HG03354 (cell line): ENCODE results near the gene DNAI4.
"Not testable (repeated sequence)": the region's sequence is repeated elsewhere in the genome, so short reads cannot be mapped to it uniquely, and the experiment has no call there.

Source experiments
- ATAC-seq: cut with Tn5 transposase; IDR thresholded peaks from one replicate; pipeline ENCODE4 v1.9.1; 2021; ENCODE audit warnings: mild to moderate bottlenecking; ENCODE audit not compliant: unreplicated experiment, poor library complexity, severe bottlenecking

Gene DNAI4, protein sequence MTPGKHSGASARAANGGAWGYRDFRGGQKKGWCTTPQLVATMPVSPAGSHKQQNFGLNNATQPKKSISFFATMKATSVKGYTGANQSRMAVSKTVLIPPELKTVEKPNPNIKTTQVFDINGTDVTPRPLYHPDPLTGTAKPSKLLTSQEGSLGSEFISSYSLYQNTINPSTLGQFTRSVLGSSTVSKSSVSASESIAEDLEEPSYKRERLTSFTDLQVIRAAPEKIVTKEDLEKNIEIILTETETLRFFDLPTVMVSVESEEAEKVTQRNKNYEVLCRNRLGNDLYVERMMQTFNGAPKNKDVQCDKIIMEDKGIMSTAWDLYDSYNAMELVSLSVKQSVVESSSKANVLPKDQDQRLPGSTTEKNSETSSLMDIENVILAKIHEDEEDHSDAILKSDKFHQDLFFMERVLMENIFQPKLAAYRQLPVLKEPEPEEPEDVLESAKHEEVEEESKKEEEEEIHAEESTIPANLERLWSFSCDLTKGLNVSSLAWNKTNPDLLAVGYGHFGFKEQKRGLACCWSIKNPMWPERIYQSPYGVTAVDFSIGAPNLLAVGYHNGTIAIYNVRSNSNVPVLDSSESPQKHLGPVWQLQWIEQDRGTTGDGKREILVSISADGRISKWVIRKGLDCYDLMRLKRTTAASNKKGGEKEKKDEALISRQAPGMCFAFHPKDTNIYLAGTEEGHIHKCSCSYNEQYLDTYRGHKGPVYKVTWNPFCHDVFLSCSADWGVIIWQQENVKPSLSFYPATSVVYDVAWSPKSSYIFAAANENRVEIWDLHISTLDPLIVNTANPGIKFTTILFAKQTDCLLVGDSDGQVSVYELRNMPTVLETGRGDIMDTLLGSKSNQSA

GRCh38 chr1:66924756-66925557 lies at the start of gene DNAI4, which contains the start of gene MIER1:
Gene DNAI4, minus strand, starts transcription at chr1:66924856. Its CDS starts 25 bp downstream, at chr1:66924831.
Gene MIER1, plus strand, starts transcription at chr1:66924990. Its CDS starts 39 bp downstream, at chr1:66925029.
- ATAC-seq = peak; percentile 95

- no peak for ATAC-seq
These were observed 43.9 kb upstream of the DNAI4 start for GRCh38 chr1:66968574-66968973.

DNA sequence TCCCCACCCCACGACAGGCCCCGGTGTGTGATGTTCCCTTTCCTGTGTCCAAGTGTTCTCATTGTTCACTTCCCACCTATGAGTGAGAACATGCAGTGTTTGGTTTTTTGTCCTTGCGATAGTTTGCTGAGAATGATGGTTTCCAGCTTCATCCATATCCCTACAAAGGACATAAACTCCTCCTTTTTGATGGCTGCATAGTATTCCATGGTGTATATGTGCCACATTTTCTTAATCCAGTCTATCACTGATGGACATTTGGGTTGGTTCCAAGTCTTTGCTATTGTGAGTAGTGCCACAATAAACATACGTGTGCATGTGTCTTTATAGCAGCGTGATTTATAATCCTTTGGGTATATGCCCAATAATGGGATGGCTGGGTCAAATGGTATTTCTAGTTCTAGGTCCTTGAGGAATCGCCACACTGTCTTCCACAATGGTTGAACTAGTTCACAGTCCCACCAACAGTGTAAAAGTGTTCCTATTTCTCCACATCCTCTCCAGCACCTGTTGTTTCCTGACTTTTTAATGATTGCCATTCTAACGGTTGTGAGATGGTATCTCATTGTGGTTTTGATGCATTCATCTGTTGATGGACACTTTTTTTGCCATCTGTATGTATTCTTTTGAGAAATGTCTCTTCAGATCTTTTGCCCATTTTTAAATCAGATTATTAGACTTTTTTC lies 41.7 kb upstream of the DNAI4 start:
- ATAC-seq = not testable (repeated sequence)

- no peak for ATAC-seq
These were observed 33.3 kb upstream of the DNAI4 start for GRCh38 chr1:66957938-66958337.

GRCh38 chr1:66954208-66954607 lies 29.6 kb upstream of the DNAI4 start:
- ATAC-seq = peak; percentile 82

GRCh38 chr1:66951513-66951912 lies 26.9 kb upstream of the DNAI4 start:
- ATAC-seq = no peak

- ATAC-seq = no peak
These were observed 22.6 kb upstream of the DNAI4 start for GRCh38 chr1:66947267-66947666.

GRCh38 chr1:66945316-66945715 lies 20.7 kb upstream of the DNAI4 start:
- ATAC-seq = no peak

DNA sequence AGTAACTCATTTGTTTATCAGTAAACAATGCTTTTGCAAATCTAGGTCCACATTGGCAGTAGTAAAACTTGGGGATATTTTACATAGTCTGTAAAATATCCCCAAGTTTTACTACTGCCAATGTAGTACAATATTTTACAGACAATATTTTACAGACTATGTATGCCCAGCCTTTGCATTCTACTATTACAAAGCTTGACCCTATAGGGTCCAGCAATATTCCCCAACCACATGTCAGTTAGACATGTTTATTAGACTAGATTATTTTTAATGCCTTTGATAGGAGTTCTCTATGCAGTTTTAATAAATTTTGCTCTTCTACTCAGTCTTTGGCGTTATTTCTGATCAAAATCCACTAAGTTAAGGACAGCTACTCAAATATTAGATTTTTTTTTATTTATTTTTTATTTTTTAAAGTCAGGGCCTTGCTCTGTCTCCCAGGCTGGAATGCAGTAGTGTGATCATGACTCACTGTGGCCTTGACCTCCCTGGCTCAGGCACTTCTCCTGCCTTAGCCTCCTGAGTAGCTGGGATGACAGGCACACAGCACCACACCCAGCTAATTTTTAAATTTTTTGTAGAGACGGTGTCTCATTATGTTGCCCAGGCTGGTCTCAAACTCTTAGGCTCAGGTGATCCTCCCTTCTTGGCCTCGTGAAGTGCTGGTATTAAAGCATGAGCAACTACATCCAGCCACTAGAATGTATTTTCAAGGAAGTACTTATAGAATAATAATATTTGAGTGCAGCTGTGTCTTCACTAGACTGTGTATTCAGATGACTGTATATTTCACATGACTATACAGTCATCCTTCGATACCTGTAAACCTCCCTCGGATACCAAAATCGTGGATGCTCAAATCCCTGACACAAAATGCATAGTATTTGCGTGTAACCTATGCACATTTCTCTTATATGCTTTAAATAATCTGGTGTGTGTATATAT lies 19.9 kb upstream of the DNAI4 start:
- no peak for ATAC-seq

DNA sequence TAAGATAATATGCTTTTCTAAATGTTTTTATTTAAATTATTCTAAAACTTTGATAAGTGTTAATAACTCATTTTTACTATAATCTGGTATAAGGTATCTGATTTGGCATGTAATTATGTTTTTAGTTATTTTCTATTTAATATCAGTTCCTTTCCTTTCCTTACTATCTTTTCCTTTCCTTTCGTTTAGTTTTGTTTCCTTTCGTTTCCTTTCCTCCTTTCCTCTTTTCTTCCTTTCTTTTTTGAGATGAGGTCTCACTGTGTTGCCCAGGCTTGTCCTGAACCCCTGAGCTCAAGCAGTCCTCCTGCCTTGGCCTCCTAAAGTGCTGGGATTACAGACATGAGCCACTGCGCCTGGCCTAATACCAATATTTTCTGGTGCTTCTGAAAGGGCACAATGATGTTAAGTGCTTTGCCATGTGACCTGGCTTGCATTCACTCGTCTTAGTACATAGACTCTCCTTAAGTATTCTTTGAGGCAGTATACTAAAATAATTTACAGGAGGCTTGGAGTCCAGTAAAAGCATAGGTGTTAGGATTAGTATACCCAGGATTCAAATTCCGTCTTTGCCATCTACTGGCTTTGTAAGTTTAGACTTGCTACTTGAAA lies 18.8 kb upstream of the DNAI4 start:
- ATAC-seq = no peak

GRCh38 chr1:66940981-66941380 lies 16.3 kb upstream of the DNAI4 start:
- ATAC-seq = no peak

GRCh38 chr1:66938613-66939012 lies 14.0 kb upstream of the DNAI4 start:
- ATAC-seq = no peak

DNA sequence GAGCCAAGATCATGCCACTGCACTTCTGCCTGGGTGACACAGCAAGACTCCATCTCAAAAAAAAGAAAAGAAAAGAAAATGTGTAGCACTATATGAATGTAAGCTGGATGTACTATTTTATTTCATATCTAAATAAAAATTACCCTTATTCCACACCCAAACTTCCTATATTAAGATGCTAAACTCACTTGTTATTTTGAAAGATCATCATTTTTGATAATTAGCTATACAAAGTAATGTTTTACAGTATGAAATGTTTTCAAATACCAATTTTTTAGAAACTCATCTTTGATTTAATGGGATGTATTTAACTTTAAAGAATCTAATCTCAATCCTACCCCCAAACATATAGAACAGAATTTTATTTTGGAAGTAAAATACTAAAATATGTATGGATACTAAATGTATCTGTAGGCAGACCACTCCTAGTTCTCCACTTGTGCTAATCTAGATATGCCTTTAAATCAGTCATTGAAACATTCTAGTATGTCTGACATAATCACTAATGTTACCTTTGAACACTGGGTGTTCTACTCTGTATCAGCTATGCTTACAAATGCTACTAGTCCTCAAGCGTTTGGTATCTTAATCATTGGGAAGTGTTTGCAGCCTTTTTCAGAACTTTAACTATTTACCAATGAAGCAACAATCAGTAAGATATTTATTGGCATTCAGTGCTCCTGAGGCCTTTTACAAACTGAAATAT lies 13.0 kb upstream of the DNAI4 start:
- no peak for ATAC-seq

- no peak for ATAC-seq
These were observed 9.4 kb upstream of the DNAI4 start for GRCh38 chr1:66933887-66934700.

- ATAC-seq = no peak
These were observed 7.6 kb upstream of the DNAI4 start for GRCh38 chr1:66932291-66932690.

GRCh38 chr1:66931590-66931989 lies 6.9 kb upstream of the DNAI4 start:
- ATAC-seq = no peak

DNA sequence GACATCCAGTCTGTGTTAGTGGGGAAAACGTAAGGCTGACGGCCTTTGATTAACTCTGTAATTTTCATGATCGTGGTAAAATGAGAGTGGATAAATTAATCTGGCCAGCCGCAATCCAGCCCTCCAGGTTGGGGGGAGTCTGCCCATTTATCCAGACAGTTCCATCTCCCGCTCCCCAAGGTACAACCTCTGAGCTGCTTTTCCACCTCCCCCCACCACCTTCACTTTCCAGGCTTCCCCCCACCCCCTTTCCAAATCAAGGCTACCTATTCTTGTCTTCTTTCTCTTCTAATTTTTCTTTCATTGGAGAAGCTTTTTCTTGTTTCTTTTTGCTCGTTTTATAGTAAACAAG lies 6.1 kb upstream of the DNAI4 start:
- ATAC-seq = no peak
